ENCODE results near the gene DGKG. TPM values are rescaled to one million over a fixed set of nuclear protein-coding genes. Genes with fewer than 3 reads are reported as not detected.

Gene DGKG
- total RNA-seq, 1 donor from 2014 or later: not detected

DNA sequence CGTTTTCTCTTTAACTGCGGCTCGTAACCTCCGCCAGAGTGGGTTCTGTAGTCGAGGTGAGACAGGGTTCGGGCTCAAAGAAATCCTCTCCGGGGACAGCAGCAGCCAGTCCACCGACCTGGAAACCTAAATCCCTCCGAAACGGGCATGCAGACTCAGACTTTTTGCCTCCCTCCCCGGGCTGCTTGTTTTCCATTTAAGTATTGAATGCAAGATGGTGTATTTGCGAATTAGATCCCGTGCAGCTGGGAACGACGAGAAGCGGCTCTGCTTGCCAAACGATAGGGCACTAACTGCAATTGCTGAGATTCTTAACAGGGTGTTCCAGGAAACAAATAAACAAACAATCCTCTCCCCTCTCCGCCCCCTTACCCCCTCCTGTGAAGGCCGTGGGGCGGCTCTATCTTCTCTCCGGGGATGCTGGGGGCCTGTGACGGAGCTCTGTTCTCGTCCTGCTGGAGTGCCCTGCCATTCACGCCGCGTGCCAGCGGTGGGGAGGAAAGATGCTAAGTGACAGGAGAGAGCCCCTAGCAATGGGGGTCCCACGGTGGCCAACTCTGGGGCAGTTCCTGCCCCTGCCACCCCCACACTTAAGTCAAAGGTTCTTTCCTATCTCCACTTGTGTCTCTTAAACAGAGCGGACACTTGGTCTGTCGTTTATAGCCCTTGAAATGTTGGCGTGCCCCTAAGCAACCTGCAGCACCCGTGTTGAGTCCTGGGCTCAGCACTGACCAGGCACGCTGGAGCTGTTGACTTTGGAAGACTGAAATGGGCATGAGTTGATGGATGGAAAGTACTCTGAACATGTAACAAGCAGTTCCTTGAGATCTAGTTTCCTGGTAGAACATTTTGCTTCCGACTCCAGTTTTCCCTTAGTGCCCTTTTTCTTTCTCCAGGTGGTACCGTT lies 251.9 kb downstream of the DGKG start:
- DNase-seq (ENCODE audit: low read depth in 2 of 2): peak; percentile 26 to 30

DNA sequence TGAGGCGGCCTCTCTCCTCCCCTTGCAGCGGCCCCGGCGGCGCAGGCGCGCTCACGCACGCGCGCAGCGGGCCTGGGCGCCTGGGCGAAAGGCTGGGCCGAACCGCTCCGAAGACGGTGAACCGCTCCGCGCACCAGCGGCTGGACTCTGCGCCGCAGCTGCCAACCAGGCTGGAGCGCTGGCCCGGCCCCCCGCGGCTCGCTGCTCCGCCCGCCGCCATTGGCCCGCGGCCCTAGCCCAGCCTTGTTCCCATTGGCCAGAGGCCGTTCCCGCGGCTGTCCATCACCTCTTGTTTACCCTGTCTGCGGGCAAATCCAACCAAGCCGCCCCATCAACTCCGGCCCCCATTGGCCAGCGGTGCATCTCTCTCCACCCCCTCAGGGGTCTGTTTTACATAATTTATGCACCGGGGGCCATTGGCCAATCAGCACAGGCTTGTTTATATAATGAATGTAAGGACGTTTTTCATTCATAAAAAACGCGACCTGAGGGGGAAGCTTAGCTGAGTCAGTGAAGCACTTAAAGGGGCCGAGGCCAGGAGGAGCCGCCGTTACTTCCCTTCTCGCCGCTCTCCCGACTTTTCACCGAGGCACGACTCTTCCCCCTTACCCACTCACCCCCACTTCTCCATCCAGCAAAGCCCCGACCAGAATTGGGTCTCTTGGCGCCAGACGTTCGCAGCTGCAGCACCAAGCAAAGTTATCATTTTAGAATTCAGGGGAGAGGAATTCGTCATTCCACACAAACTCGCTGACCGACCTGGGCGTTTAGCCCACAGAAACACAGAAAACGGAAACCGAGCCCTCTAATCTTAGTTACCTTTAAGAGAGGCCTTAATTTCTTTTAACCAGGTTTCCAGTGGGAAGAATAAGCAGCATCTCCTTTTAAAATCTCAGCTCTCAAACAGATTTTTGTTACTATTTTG lies 252.8 kb downstream of the DGKG start, which contains the start of gene ETV5:
Gene ETV5 (minus strand): TSS at position 149 of the 925 bp plus-strand sequence. CDS start 3,221 bp downstream, outside the sequence.
- DNase-seq (ENCODE audit: low read depth in 2 of 2): peak; percentile 99 to 100

DNA sequence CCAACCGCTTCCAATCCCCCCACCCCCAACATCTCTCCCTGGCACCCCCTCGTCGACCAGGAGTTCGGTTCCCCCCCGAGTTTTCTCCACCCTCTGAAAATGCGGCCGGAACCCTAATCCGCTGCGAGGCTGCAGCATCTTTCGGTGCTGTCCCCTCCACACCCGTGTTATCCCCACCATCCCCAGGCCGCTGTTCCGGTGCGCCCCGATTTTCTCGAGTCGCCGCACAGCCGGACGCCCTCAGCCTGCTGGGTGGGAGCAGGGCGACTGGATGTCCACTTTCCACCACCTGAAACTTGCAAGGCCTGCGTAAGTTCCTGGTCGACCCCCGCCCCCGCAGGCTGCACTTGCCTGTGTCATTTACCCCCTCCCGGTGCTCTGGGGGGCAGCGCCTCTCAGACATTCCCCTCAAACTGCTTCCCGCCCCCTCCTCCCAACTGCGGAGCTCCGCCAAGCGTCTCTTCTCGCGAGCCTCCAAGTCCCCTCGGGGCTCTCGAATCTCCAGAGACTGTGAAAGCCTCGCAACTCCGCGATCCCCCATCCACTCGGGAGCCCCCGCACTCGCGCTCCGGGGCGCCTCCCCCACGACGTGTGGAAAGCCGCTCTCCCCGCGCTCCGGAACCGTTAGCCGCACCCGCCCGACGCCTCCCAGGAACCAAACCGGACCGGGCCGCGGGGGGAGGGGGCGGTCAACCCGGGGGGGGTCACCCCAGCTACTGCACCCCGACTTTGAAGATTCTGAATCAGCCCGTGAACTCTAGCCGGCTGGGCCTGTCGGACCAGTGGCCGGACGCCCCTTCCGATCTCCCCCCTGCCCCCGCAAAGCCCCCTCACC lies 253.7 kb downstream of the DGKG start:
- DNase-seq (ENCODE audit: low read depth in 2 of 2): peak; percentile 54 to 72

- peak; percentile 68 for DNase-seq (ENCODE audit: low read depth in 2 of 2)
Observed at GRCh38 chr3:186107215-186108105, 254.6 kb downstream of the DGKG start.

GRCh38 chr3:186105543-186105942 lies 256.5 kb downstream of the DGKG start:
- DNase-seq (ENCODE audit: low read depth in 2 of 2): no peak

- DNase-seq (ENCODE audit: low read depth in 2 of 2): no peak
Observed at GRCh38 chr3:186102687-186103086, 259.3 kb downstream of the DGKG start.

DNA sequence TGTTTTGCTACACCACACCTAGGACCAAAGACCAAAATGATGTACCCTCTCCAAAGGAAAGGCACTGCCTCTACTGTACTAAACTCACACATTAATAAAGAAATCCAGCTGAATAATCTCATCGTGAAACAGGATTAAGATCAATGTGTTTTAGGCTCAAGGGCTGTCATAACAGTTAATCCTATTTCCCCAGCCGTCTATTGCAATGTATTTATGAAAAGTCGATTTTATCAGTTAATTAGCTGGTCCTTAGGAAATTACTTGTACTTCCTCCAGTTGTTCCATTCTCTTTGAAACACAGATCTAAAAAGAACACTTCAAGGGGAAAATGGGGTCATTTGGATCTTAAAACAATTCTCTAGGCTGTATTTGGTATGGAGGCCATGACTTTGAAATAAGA lies 261.6 kb downstream of the DGKG start:
- no peak for DNase-seq (ENCODE audit: low read depth in 2 of 2)

DNA sequence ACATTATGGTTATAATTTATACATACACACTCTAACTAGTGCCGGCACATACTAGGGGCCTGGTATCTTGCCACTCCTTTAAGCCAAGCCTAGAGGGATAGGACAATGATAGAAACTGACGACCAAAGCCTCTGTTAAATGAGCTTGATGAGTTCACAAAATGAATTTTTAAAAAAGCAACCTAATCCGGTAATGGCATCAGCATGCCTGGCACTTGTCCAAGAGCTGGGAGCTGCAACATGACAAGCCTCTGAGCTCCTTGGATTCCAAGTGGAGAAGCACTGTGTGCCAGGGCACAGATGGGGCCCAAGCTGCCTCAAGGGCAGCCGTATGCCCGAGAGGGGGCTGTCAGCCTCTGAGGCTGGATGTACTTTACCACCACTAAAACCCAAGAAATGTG lies 262.9 kb downstream of the DGKG start:
- DNase-seq (ENCODE audit: low read depth in 2 of 2): peak; percentile 45 to 80

DNA sequence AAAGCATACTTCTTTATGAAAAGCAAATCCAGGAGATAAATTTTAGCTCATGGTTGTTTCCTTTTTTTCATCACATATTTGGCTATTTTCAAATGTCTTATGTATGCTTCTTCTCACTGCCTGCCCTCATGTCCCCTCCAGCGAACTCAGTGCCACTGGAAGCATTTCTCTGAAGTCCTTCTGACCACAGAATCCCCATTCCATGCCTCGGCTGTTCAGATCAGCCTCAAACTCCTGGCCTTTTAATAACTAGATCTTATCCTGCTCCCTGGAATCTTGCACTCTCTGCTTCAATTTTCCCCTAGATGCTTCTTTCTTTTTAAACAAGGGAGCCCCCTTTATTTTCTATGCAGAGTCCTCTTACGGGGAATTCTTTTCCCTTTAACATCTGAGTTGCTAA lies 263.3 kb downstream of the DGKG start:
- DNase-seq (ENCODE audit: low read depth in 2 of 2): no peak

DNA sequence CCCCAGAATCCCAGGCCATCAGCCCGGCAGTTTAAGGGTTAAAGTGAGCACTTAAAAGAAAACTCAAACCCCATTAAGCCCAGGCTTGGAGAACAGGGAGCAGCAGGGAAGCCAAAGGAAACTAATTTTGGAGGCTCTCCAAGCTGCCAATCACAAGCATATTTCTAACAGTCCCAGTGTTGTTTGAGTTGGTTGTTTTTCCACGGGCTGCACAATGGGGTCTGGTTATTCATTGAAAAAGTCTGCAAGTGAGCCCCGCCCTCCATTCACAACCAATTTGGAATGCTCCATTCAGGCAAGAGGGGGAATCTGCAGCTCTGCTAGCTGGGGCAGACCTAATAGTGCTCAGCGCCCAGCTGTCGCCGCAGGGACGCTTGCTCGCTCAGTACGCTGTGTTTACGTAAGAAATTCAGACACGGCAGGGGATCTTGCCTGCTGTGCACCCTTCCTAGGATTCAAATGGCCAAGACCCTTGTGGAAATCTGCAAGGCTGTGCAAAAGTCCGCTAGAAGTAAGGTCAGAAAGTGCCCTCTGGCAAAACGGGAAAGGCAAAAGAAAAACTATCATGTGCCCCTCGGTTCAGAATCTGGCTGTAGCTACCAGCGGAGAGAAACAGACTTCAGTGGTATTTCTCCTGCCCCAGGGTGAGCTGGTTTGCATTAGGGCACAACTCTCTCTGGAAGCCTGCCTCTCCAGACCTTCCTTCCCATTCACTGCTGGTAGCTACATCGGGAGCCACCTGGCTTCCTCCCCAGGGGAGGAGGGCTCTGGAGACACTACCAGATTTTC lies 264.2 kb downstream of the DGKG start:
- DNase-seq (ENCODE audit: low read depth in 2 of 2): peak; percentile 96

DNA sequence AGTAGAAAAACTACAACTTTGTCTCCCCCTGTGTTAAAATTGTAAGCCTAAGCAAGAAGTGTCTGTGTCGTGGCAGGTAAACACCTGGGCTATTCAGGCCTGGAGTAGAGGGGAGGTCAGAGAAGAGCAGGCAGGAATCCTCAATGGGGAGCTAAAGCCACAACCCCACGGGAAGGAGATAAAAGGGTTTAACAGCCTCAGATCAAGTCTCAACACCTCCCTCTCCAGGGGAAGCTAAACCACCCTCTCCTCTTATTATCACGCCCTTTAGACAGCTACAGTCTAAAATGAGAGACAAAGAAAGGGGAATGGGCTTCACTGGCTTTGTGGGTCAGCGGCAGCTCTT lies 264.7 kb downstream of the DGKG start:
- no peak for DNase-seq (ENCODE audit: low read depth in 2 of 2)

Other genes starting within 250 kb of the DGKG start
- gene CRYGS, start 182.1 kb upstream of the DGKG start, total RNA-seq: 0.87 and 1.2 TPM in 2 replicates
- 12.9 and 17.3 TPM in 2 replicates for gene TBCCD1, start 205.1 kb upstream of the DGKG start, total RNA-seq
- gene DNAJB11, start 208.5 kb upstream of the DGKG start, total RNA-seq: 36.8 and 60.7 TPM in 2 replicates

Data from lung microvascular endothelial cell (primary cell).